ENCODE results near the gene SLC44A1.
A peak's percentile ranks its signal among the peaks of the same experiment; 100 is the strongest.
"Not testable (repeated sequence)": the region's sequence is repeated elsewhere in the genome, so short reads cannot be mapped to it uniquely, and the experiment has no call there.

The SLC44A1 gene

DNA sequence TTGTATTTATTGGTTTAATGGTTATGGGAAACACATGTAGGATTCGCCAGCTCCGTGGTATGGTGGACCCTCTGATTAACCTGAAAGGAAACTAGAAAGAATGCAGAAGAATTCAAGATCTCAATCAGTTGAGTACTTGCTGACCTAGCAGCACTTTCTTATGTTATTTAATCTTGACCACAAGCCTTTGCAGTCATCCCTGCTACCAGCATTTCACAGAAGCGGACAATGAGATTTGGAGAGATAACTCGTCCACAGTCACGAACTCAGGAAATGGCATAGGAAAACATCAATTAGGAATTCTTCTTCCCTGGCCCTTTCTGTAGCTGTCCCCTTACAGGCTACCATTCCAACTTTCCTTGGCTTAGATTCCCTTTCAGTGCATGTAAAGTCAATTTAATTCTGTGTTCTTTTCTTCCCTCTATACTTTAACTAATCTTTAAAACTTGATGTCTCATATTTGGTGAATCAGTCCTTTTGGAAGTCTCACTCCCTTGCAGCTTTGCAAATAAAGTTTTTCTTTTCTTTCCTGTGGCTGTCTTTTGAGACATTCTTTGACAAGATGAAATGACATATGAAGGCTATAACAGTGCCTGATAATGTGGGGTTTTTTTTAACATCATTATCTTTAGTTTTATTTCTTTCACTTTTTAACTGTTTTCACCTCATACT is 1.3 kb upstream of the SLC44A1 start:
- no peak for DNase-seq

DNA sequence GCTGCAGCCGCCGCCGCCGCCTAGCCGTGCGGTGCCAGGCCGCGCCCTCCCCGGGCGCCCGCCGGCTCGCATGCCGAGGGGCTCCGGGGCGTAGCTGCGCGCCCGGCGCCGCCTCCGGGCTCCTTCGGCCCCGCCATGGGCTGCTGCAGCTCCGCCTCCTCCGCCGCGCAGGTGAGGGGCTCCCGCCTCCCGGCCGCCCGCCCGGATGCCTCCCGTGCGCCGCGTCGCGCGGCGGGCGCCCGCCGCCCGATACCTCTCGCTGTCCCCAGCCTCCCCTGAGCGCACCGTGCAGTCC is 230 bp downstream of the SLC44A1 start:
- DNase-seq: peak; percentile 79

DNA sequence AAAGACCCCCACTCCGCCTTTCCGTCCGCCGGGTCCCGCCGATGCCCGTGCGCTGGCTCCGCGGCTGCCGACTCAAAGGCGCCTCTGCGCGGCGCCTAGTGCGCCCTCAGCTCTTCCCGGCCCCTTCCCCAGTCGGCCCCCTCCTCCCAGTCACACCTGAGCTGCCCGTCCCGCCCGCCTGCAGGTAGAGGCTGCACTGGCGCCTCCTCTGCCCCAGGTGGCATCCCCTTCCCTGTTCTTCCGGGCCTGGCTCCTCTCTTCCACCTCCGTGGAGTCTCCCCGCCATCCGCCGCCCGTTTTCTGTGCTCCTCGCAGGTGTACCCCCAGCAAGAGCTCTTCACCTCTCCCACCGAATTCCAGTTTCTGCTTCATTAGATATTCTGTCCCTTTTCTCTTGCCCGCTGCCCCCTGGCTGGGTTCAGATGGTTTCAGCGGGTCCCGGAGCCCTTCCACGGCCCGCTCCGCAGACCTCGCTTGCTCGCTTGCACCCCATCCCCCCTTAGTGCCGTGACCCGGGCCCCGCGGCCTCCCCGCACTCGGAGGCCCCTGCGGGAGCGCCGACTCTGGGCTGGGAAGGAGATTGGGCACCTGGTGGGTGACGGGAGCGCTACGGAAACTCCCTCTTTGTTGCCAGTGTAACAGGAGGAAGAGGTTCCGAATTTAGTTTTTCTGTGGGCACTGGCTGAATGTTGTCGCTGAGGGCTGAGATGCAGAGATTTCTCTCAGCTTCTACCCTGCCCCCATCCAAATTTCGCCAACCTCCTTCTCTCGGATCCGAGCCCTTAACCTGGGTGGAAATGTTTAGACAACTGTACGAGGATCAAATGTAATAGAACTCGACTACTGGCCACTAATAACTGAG is 809 bp downstream of the SLC44A1 start:
- DNase-seq: peak; percentile 54

DNA sequence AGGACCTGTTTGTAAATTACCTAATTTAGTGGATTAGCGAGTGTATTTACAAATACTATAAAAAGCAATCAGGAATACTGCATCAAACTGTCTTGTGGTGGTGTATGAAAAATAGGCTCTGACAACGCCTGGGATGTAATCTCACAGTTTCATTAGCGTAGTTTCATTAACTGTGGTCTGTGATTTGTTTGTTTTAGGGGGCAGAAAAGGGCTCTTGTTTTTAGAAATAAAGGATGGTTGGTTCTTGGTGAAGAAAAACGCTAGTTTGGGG is 1.4 kb downstream of the SLC44A1 start:
- no peak for DNase-seq

DNA sequence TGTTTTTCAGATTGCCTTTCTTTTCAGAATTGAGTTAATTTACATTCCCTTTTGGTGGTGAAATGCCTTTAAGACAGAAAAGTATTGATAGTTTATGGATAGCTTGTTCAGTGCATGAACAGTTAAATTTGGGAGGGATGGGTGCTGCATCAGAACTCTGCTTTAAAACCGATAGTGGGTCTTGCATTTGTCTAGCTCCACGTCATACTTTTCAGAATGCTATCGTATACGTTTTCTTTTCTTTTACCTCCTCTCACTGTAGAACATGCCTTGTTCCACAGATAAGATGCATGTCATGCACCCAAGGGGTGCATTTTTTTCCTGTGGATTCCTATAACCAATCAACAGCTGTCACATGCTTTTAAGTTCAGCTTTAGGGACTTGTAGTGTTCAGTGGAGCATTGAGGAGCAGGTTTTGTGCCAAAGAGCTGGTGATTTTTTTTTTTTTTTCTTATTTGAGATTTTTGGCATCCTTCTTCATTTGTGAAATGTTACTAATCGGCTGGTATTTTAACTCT is 2.3 kb downstream of the SLC44A1 start:
- no peak for DNase-seq

DNA sequence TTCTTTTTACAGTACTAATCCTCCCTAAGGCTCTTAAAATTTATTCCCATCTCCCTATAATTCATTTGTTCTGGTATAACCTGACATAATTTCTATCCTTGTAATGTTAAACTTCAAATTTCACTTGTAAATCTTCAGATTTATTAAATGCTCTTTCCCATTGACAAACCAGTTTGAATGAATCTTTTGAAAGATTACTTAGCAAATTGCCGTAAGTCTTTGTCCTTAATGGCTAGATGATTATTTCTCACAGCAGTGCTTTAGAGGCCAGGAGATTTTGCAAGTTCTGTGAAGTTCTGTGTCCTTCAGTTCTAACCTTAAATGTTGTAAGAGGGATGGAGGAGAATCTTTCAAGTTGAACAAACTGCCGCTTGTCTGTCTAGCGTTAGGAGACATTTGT is 4.2 kb downstream of the SLC44A1 start:
- no peak for DNase-seq

DNA sequence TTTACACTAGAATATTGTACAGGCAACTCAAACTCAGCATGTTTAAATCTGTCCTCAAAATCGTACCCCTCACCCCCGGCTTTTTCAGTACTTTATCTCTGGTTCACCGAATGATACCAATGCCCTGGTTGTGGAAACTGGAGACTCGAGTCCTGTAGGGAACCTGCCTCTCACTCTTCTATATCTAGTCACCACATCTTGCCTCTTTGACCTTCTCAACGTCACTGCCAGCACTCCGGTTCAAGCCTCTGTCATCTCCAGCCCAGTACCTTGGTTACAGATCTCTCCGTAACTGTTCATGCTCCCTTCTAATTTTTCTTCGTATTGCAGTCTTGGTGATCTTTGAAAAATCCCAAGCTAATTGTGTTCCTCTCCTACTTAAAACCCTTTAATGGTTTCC is 6.7 kb downstream of the SLC44A1 start:
- DNase-seq: no peak

DNA sequence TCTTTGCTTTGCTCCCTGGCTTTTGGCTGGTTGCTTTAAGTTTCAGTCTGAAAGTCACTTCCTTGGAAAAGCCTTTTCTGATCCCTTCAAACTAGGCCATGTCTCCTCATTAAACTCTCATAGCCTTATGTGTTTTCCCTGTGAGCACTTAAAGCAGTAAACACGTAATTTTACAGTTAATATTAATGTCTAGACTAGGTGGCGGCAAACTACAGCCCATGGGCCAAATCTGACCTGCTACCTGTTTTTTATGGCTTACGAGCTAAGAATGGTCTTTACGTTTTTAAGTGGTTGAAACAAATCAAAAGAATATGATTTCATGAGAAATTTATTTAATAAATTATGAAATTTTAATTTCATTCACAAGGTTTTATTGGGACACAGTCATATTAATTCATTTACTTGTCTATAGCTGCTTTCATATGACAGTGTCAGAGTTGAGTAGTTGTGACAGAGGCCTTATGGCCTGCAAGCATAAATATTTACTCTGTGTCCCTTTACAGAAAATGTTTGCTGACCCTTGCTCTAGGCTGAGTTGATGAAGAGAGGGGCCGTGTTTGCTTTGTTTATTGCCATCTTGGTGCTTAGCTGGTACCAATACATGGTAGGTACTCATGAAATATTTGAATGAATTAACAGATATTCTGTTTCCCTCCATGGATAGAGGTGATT is 7.4 kb downstream of the SLC44A1 start:
- DNase-seq: no peak

DNA sequence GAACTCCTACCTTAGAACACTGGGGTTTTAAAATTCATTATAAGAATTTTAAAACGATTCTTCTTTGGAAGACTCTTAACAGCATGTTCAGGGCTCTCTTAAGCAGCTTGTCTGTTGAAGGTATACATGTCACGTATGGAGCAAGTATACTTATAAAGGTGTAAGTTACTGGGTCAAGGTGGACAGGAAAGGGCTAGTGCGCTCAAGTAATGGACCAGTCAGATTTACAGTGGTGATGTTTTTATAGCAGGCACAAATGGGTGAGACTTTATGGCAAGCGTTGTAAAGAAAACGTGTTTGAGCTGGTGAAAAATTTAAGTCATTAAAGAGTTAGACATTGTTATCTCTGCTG is 7.9 kb downstream of the SLC44A1 start:
- no peak for DNase-seq

DNA sequence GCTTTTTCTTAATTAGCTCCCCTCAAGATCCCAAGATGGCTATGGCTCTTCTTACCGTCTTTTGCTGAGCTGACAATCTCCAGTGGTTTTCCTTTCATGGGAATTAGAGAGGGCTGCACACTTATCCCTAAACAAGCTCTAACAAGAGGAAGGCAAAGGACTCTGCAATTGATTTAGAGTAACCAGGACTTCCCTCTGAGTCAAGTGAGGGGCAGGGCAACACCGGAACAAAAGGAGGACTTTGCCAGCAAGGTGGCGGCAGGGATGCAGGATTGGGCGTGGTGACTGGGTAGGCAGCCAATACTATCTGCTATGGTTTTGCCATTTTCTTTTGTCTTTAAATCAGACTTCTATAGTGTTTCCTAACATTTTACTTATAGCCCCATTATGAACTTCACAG is 9.8 kb downstream of the SLC44A1 start:
- DNase-seq: no peak

DNA sequence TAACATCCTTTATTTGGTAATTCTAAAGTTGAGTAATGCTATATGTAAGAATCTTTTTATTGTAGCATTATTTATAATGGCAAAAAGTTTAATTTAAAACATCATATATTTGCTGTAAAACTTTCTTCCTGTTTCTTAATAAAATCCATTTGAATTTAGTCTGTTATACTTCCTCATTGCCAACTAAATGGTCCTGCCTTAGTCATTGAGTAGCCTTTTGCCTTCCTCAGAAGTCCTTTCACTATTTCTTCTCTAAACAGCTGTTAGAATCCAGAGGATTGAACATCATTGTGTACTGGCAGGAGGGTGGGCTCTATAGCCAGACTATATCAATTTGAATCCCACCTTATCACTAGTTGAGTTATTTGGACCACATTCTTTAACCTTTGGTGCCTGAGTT is 11.0 kb downstream of the SLC44A1 start:
- no peak for DNase-seq

DNA sequence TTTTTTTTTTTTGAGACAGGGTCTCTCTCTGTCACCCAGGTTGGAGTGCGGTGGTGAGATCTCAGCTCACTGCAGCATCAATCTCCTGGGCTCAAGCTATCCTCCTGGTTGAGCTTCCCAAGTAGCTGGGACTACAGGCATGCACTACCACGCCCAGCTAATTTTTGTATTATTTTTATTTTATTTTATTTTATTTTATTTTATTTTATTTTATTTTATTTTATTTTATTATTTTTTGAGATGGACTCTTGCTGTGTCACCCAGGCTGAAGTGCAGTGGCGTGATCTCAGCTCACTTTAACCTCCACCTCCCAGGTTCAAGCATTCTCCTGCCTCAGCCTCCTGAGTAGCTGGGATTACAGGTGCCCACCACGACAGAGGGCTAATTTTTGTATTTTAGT is 12.1 kb downstream of the SLC44A1 start:
- DNase-seq: not testable (repeated sequence)

DNA sequence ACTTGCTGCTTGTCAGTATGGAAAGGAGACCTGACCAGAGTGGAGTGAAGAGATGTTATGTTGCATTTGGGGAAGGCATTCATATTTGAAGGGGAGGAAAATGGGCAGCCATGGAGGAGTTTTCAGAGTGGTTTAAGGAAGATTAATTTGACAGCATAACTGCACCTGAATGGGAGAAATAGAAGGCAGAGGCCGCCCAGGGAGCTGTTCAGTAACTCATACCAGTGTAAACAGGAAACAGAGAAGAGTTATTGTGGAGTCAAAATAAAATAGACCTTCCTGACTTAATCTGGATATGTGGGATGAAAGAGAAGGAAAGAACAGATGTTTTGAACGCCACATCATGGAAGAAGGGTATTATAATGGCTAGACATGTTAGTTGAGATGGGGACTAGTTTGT is 13.4 kb downstream of the SLC44A1 start:
- peak; percentile 12 for DNase-seq

DNA sequence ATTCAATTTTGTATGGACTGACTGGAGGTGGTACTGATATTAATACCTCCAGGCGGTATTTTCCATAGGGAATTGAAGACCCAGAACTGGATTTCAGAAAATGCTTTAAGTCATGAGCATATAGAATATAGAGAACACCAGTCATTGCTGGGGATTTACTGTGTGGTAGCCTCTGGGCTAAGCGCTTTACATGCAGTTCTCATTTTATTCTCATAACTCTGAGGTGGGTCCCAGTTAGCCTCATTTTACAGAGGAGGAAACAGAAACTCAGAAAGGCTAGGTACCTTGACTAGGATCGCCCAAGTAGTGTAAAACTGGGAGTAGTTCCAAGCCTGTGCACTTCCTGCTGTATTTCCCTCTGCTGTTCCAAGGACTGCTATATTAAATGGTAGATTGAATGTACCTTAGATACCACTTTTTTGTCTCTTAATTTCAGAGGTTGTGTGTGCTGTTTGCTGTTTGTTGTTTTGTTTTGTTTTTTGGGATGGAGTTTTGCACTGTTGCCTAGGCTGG is 13.8 kb downstream of the SLC44A1 start:
- DNase-seq: no peak

DNA sequence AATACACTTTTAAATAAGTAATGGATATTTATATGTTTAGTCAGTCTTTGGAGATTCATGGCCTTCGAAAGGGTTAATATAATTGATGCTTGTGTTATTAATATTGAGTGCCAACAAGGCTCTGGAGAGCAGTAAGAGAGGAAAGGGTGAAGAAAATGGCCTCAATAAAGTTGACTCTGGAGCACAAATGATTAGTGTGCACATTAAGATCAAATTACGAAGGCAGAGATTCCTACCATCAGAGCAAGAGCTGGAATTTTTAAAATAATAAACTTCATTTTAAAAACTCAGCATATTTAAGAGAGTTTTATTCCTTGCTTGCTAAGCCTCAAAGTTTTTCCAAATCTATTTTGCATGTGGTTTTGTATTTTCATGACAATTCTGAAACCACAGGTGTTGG is 14.8 kb downstream of the SLC44A1 start:
- no peak for DNase-seq

DNA sequence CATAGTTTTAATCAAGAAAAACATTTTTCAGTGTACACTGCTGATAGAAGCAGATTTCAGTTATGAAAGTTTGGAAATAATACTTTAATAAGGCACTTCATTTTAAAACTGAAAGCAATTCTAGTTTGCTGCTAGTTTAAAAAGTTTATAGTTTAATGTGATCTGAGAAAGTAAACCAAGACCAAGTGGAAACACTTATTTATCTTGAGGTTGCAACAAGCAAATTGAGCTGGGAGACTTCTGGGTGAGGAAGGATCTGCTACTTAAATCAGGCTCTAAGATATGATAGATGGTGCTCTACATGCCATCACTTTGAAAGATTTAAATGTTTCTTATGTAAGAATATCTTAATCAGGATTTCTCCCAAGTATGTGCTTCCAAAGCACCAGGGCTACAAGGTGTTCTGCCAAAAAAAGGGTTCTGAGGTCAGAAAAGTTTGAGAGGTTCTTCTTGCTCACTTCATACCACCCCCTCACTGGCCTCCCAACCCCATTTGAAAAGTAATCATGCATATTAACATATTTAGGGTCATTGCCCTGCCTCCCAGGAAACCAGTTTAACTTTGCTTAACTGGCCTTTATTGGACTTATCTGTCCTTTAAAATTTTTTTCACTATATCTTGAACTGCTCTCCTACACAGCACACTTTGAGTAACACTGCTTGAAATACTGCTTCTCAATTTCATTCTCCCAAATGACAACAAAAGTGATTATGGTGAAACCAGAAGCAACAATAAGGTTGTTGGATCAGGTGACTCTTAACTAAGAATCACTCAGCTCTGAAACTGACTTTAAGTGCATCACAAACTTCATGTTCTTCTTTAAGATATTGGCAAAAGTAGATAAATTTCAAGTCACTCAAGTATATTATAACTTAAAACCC is 15.5 kb downstream of the SLC44A1 start:
- no peak for DNase-seq

DNA sequence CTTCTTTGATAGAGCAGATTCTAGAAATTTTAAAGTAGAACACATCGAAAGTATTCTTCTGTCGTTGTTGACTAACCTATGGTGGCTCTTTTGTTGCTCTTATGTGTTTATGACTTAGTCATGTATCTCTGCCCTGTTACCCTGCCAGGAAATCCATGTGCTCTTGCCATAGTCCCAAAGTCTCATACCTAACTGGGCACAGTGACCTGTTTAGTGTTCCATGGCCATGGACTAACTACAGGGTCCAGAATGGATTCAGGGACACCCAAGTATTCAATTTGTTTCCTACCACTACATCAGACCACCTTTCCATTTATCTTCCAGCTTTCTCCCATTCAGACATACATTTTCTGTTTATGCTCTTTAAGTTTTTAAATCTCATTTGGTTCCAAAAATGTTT is 18.0 kb downstream of the SLC44A1 start:
- DNase-seq: no peak

DNA sequence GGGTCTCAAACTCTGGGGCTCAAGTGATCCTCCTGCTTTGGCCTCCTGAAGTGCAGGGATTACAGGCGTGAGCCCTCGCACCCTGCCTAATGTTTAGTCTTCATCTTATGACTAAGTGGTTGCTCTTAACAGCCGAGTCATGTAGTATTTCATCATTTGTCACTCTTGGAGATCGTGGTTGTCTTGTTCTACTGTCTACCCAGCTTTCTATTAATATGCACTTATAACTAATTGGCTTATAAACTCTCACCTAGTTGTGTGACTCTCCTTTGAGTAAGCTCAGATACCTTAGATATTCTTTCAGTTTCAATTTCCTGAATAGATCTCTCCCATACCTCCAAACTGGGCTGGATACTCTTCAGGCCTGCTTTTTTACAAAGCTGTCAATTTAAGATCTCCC is 19.9 kb downstream of the SLC44A1 start:
- DNase-seq: no peak

DNA sequence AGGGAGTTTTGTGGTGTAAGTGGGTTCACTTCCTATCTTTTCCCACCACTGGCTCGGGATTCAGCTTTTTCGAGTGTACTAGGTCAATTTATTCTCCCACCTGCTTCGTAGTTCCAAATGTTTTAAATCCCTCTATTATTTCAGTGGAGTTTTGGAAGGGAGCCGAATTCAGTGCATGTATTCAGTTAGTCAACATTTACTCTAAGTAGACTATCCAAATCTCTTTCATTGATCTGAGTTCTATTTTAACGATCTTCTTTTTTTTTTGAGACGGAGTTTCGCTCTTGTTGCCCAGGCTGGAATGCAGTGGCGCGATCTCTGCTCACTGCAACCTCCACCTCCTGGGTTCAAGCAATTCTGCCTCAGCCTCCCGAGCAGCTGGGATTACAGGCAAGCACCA is 23.8 kb downstream of the SLC44A1 start:
- not testable (repeated sequence) for DNase-seq

DNA sequence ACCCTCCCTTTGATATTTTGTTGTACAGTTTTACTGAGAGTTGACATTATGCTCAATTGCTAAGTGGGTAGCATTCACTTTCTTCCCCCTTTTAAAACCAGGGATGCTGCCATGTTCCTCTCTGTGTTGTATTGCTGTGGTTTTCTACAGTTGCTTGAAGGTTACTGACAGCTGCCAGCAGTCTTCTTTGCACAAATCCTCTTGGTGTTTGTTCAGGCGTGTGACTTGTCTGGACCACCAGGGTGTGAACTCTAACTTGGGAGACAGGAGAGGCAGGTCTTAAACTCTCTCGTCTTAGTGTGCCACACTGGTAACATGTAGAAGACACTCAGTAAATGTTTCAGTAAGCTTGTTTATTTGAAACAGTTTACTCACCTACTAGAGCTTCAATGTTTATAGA is 25.1 kb downstream of the SLC44A1 start:
- no peak for DNase-seq

DNA sequence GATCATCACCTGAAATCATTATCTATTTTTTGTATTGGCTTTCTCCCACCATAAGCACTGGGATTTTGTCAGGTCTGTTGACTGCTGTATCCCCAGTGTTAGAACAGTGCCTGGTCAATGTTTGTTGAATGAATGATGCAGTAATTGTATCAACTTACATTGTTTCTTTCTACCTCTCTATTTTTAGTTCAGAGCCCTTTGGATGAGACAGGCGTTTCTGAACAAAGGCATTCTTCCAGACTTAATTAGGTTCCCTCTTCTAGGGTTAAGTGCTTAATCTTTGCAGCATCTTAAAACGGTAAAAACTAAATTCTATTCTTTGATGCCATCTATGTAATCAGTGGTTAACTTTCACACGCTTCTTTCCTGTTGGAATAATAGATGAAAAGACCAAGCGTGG is 26.3 kb downstream of the SLC44A1 start:
- no peak for DNase-seq

DNA sequence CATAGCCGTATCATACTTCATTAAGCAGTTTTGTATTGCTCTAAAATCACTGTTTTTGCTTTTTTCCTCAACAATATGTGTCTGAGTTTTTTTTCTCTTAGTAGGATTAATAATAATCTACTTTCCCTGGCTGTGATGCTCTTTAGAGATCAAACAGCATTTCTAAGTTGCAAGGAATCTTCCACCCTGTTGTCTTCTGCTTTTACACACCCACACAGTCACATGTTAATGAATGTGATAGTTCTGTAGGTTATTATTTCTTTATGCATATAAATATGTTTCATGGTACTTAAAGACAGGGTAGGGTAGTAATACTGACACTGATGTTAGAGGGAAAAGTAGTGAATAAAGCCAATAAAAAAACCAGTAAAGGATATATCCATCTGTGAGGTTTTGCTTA is 29.3 kb downstream of the SLC44A1 start:
- DNase-seq: no peak

DNA sequence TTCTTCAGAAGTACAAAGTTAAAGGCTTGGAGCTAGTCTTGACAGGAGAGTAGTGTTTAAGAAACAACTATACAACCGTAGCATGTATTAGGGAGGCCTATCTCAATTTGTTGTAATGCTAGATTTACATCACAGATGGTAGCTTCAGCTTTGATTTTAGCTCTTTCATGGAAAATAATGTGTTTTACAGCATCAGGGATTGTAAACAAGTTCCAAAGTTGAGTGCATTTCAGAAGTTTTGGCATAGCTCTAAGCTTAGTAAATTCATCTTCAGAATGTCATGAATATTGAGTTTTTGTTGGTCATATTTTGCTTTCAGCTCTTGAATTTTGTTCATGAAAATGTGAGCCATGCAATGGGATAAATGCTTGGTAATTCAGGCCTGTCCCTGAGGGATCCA is 30.7 kb downstream of the SLC44A1 start:
- DNase-seq: no peak

Measured in NCI-H774 (cell line).